GM23338 (cell line): ENCODE data around the gene MRS2. TPM values are rescaled to one million over a fixed set of nuclear protein-coding genes. Genes with fewer than 3 reads are reported as not detected.

Experiments used
- ATAC-seq: fragments of 200-7000 bp; cut with Tn5 transposase; 3 replicates; pipeline ENCODE4 v1.9.1; 2020
- DNase-seq: peaks from one replicate; pipeline ENCODE4 v3.0.0-alpha.2; 2015; ENCODE audit warnings: low spot score
- H2AFZ ChIP-seq: fragments of 200-600 bp; sonication (generic); 2 replicates; pipeline ENCODE4 v1.8.0; 2016; ENCODE audit warnings: antibody characterized with exemption, mild to moderate bottlenecking, moderate library complexity
- H3F3A ChIP-seq: fragments of 200-600 bp; sonication (generic); replicated peaks from 2 replicates; pipeline ENCODE4 v1.8.0; 2017; ENCODE audit warnings: antibody characterized with exemption, mixed run types, low read depth
- H3K27ac ChIP-seq: fragments of 200-600 bp; sonication (generic); 2 replicates; pipeline ENCODE4 v1.6.1; 2016; ENCODE audit warnings: low read depth
- H3K27me3 ChIP-seq: fragments of 200-600 bp; sonication (generic); 2 replicates; pipeline ENCODE4 v1.8.0; 2016; ENCODE audit warnings: mild to moderate bottlenecking, mixed run types, moderate library complexity; ENCODE audit not compliant: insufficient read depth
- H3K36me3 ChIP-seq: fragments of 200-600 bp; sonication (generic); 2 replicates; pipeline ENCODE4 v1.8.0; 2016; ENCODE audit warnings: mild to moderate bottlenecking; ENCODE audit not compliant: insufficient read depth
- H3K4me1 ChIP-seq: fragments of 200-600 bp; sonication (generic); 2 replicates; pipeline ENCODE4 v1.8.0; 2016; ENCODE audit warnings: mild to moderate bottlenecking, moderate library complexity; ENCODE audit not compliant: insufficient read depth
- H3K4me2 ChIP-seq: fragments of 200-600 bp; sonication (generic); 2 replicates; pipeline ENCODE4 v1.7.1; 2017; ENCODE audit warnings: mixed run types
- H3K4me3 ChIP-seq: fragments of 200-600 bp; sonication (generic); 2 replicates; pipeline ENCODE4 v1.6.1; 2016; ENCODE audit warnings: mixed run types
- H3K79me2 ChIP-seq: fragments of 200-600 bp; sonication (generic); replicated peaks from 2 replicates; pipeline ENCODE4 v1.8.0; 2017; ENCODE audit warnings: mild to moderate bottlenecking; ENCODE audit not compliant: insufficient read depth
- H3K9me2 ChIP-seq: fragments of 200-600 bp; sonication (generic); 2 replicates; pipeline ENCODE4 v1.8.0; 2017; ENCODE audit not compliant: insufficient read depth
- H4K20me1 ChIP-seq: fragments of 200-600 bp; sonication (generic); replicated peaks from 2 replicates; pipeline ENCODE4 v1.8.0; 2017; ENCODE audit warnings: mild to moderate bottlenecking; ENCODE audit not compliant: insufficient read depth
- H3K27ac Mint-ChIP-seq: 2 replicates; pipeline ENCODE4 v1.8.0; 2020; ENCODE audit warnings: inconsistent platforms, mild to moderate bottlenecking, moderate library complexity, mixed read lengths
- H3K27me3 Mint-ChIP-seq: 3 replicates; pipeline ENCODE4 v1.8.0; 2022; ENCODE audit warnings: low read depth, mild to moderate bottlenecking, moderate library complexity, mixed read lengths, inconsistent platforms; ENCODE audit not compliant: insufficient read depth, poor library complexity
- H3K36me3 Mint-ChIP-seq: 3 replicates; pipeline ENCODE4 v1.8.0; 2021; ENCODE audit warnings: low read depth, mild to moderate bottlenecking, inconsistent platforms, moderate library complexity, mixed read lengths
- H3K4me1 Mint-ChIP-seq: 3 replicates; pipeline ENCODE4 v1.8.0; 2020; ENCODE audit warnings: mild to moderate bottlenecking, inconsistent platforms, mixed read lengths
- H3K4me3 Mint-ChIP-seq: 3 replicates; pipeline ENCODE4 v1.8.0; 2021; ENCODE audit warnings: moderate library complexity, mild to moderate bottlenecking, inconsistent platforms, mixed read lengths
- H3K9me3 Mint-ChIP-seq: 3 replicates; pipeline ENCODE4 v1.8.0; 2020; ENCODE audit warnings: moderate library complexity, mild to moderate bottlenecking, inconsistent platforms, mixed read lengths
- CREB1 ChIP-seq: fragments of 250-450 bp; sonication (Bioruptor Pico); IDR thresholded peaks from 2 replicates; pipeline ENCODE4 v1.5.0; 2020; ENCODE audit warnings: low read depth, mild to moderate bottlenecking, moderate library complexity
- EZH2 ChIP-seq: fragments of 200-600 bp; sonication (generic); IDR thresholded peaks from one replicate; pipeline ENCODE4 v1.8.0; 2017; ENCODE audit warnings: antibody characterized with exemption, mild to moderate bottlenecking, low read depth; ENCODE audit not compliant: unreplicated experiment
- EZH2phosphoT487 ChIP-seq: fragments of 200-600 bp; sonication (generic); IDR thresholded peaks from one replicate; pipeline ENCODE4 v1.8.1; 2018; ENCODE audit warnings: antibody characterized with exemption; ENCODE audit not compliant: unreplicated experiment
- JUNB ChIP-seq: IDR thresholded peaks from one replicate; pipeline ENCODE4 v1.6.1; 2016; ENCODE audit warnings: antibody characterized with exemption; ENCODE audit not compliant: unreplicated experiment
- NANOG ChIP-seq: IDR thresholded peaks from 2 replicates; pipeline ENCODE4 v1.6.1; 2016; ENCODE audit warnings: antibody characterized with exemption, borderline replicate concordance
- POLR2AphosphoS5 ChIP-seq: IDR thresholded peaks from 2 replicates; pipeline ENCODE4 v1.6.1; 2016; ENCODE audit warnings: antibody characterized with exemption, low read depth
- STAT1 ChIP-seq: IDR thresholded peaks from one replicate; pipeline ENCODE4 v1.6.1; 2016; ENCODE audit warnings: antibody characterized with exemption; ENCODE audit not compliant: unreplicated experiment
- ZNF114 ChIP-seq: fragments of 250-450 bp; sonication (Bioruptor Pico); IDR thresholded peaks from 2 replicates; pipeline ENCODE4 v1.5.0; 2020; ENCODE audit warnings: mild to moderate bottlenecking, moderate library complexity
- ZNF331 ChIP-seq: fragments of 250-450 bp; sonication (Bioruptor Pico); IDR thresholded peaks from 2 replicates; pipeline ENCODE4 v1.5.0; 2020; ENCODE audit warnings: low read depth, mild to moderate bottlenecking, moderate library complexity
- polyA plus RNA-seq: library from polyadenylated mRNA; unstranded; fragments of >200 nt; fragmentation: Nextera tagmentation; extraction: Ambion mirVana; gene quantifications from 2 replicates; pipeline ENCODE4 v1.2.1, GENCODE V29; 2016
- total RNA-seq: library from RNA; depleted of rRNA; stranded (reverse); fragments of >200 nt; shearing (Covaris generic); gene quantifications from 2 replicates; pipeline ENCODE4 v1.2.3, GENCODE V29; 2014
- TF ChIP-seq, protein P1 (sequence below): IDR thresholded peaks from one replicate; pipeline ENCODE4 v1.6.1; 2018; ENCODE audit warnings: antibody characterized with exemption; ENCODE audit not compliant: unreplicated experiment
- TF ChIP-seq, protein P2 (sequence below): IDR thresholded peaks from 2 replicates; pipeline ENCODE4 v1.6.1; 2016; ENCODE audit warnings: antibody characterized with exemption

MRS2 gene
- total and polyA plus RNA-seq, 2 experiments from 2014 or later: 80.9 to 125 TPM

DNA sequence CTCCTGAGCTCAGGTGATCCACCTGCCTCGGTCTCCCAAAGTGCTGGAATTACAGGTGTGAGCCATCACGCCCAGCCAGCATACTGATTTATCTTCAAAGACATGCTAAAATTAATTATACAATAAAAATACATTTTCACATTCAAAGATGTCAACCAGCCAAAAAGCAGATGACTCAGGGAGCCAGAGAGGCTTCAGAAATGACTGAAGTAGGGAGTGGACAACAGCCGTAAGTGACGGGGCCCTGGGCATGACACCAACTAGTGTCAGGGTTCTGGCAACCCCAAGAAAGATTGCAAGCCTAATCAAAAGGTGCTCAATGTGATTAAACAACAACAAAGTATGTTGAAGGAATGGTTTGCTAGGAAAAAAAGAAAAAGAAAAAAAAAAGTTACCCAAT, 58.2 kb downstream of the MRS2 start:
- Histone ChIP-seq H3K4me1 (no peaks in the 10 kb centered on the region), H3F3A (no peaks in the 10 kb centered on the region), H3K27ac (no peak overlapping the region), H3K36me3 (no peaks in the 10 kb centered on the region), H4K20me1 (no peaks in the 10 kb centered on the region), H3K79me2 (no peaks in the 10 kb centered on the region), H3K4me3 (no peak overlapping the region), H2AFZ (no peak overlapping the region), H3K4me2 (no peak overlapping the region), H3K9me2 (no peaks in the 10 kb centered on the region), H3K27me3 (no peaks in the 10 kb centered on the region)
- ATAC-seq (no peak), DNase-seq (no peak)
- H3K36me3 Mint-ChIP-seq: no peaks in the 10 kb centered on the region
- H3K27me3 Mint-ChIP-seq: peaks cover 1% of the 10 kb centered on the region
- H3K27ac Mint-ChIP-seq: no peak overlapping the region
- no peak overlapping the region for H3K4me3 Mint-ChIP-seq
- TF ChIP-seq EZH2: no peak
- TF ChIP-seq, protein P1, sequence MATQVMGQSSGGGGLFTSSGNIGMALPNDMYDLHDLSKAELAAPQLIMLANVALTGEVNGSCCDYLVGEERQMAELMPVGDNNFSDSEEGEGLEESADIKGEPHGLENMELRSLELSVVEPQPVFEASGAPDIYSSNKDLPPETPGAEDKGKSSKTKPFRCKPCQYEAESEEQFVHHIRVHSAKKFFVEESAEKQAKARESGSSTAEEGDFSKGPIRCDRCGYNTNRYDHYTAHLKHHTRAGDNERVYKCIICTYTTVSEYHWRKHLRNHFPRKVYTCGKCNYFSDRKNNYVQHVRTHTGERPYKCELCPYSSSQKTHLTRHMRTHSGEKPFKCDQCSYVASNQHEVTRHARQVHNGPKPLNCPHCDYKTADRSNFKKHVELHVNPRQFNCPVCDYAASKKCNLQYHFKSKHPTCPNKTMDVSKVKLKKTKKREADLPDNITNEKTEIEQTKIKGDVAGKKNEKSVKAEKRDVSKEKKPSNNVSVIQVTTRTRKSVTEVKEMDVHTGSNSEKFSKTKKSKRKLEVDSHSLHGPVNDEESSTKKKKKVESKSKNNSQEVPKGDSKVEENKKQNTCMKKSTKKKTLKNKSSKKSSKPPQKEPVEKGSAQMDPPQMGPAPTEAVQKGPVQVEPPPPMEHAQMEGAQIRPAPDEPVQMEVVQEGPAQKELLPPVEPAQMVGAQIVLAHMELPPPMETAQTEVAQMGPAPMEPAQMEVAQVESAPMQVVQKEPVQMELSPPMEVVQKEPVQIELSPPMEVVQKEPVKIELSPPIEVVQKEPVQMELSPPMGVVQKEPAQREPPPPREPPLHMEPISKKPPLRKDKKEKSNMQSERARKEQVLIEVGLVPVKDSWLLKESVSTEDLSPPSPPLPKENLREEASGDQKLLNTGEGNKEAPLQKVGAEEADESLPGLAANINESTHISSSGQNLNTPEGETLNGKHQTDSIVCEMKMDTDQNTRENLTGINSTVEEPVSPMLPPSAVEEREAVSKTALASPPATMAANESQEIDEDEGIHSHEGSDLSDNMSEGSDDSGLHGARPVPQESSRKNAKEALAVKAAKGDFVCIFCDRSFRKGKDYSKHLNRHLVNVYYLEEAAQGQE: no peak
- no peak for TF ChIP-seq POLR2AphosphoS5
- no peak for TF ChIP-seq STAT1
- TF ChIP-seq ZNF114: no peak
- TF ChIP-seq NANOG: no peak
- TF ChIP-seq JUNB: no peak
- TF ChIP-seq ZNF331 (CRISPR knock-in tag): no peak
- no peaks in the 10 kb centered on the region for H3K9me3 Mint-ChIP-seq
- no peaks in the 10 kb centered on the region for H3K4me1 Mint-ChIP-seq

DNA sequence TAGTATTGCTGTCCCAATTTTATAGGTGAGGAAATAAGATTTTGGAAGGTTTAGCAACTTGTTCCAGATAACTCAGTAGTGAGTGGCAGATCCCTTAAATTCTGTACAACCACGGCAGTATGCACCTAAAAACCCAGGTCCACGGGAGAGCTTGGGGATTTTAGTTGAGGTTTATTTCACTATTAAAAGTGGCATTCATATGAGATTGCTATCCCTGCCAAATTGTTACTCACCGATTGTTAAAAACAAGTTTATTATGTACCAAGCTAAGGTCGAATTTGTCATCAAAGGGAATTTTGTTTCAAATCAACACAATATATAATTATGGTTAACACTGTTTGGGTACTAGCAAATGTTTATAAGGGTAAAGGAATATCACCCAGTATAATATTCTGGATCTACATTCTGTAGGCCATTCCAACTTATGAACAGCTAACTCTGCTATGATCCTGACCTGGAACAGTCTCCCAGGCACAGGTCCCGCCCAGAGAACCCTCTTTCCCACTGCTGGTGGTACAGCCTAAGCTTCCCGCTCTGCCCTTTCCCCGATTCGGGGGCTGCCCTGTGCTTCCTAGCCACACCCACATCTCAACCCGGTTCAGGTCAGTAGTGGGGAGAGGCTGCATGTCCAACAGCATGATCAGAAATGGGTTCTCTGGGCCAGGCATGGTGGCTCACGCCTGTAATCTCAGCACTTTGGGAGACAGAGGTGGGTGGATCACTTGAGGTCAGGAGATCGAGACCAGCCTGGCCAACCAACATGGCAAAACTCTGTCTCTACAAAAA, 61.7 kb downstream of the MRS2 start:
- no peaks in the 10 kb centered on the region for H3K4me1 ChIP-seq
- H2AFZ ChIP-seq: no peak overlapping the region
- H3K4me3 ChIP-seq: no peak overlapping the region
- H3K79me2 ChIP-seq: no peaks in the 10 kb centered on the region
- no peak overlapping the region for H3K27ac ChIP-seq
- Mint-ChIP-seq H3K36me3 (no peaks in the 10 kb centered on the region), H3K27me3 (peaks cover 4% of the 10 kb centered on the region), H3K27ac (no peak overlapping the region), H3K4me1 (no peaks in the 10 kb centered on the region), H3K4me3 (no peak overlapping the region), H3K9me3 (no peaks in the 10 kb centered on the region)
- no peaks in the 10 kb centered on the region; the same call in 1 of the 2 replicates for H3K9me2 ChIP-seq
- ATAC-seq (peak; percentile 38; the same call in 2 of the 3 replicates), DNase-seq (no peak)
- no peaks in the 10 kb centered on the region for H3F3A ChIP-seq
- H3K27me3 ChIP-seq: no peaks in the 10 kb centered on the region
- no peaks in the 10 kb centered on the region for H4K20me1 ChIP-seq
- no peaks in the 10 kb centered on the region for H3K36me3 ChIP-seq
- no peak overlapping the region for H3K4me2 ChIP-seq
- TF ChIP-seq STAT1 (no peak), ZNF114 (no peak), EZH2phosphoT487 (no peak), ZNF331 (CRISPR knock-in tag) (no peak), CREB1 (CRISPR knock-in tag) (no peak), NANOG (no peak)
- TF ChIP-seq, protein P2, sequence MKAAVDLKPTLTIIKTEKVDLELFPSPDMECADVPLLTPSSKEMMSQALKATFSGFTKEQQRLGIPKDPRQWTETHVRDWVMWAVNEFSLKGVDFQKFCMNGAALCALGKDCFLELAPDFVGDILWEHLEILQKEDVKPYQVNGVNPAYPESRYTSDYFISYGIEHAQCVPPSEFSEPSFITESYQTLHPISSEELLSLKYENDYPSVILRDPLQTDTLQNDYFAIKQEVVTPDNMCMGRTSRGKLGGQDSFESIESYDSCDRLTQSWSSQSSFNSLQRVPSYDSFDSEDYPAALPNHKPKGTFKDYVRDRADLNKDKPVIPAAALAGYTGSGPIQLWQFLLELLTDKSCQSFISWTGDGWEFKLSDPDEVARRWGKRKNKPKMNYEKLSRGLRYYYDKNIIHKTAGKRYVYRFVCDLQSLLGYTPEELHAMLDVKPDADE: no peak
